Measurements from ENCODE around the gene RING1. TPM values are rescaled to one million over a fixed set of nuclear protein-coding genes. Genes with fewer than 3 reads are reported as not detected.

RING1 gene
- total RNA-seq, 6 experiments from 2014 or later: 43.4 to 55.1 (median 52.1) TPM

DNA sequence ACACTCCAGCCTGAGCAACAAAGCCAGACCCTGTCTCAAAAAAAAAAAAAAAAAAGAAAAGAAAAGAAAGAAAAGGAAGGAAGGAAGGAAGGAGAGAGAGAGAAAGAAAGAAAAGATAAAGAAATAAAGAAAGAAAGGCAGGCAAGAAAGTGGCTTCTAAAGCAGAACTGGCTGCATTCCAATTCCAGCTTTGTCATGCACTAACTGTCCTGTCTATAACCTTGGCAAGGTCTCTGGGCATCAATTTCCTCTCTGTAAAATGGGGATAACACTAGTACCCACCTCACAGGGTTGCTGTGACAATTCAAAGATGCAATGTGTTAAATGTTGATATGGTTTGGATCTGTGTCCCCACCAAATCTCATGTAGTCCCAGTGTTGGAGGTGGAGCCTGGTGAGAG lies 28.0 kb downstream of the RING1 start:
- H3K4me1 Mint-ChIP-seq (ENCODE audit: low read depth): no peaks in the 10 kb centered on the region
- H3K27me3 Mint-ChIP-seq (ENCODE audit: insufficient read depth): peaks cover 45% of the 10 kb centered on the region
- no peaks in the 10 kb centered on the region for H3K9me3 Mint-ChIP-seq
- H3K27ac Mint-ChIP-seq: no peak overlapping the region
- no peak for DNase-seq
- H3K36me3 Mint-ChIP-seq (ENCODE audit: low read depth): no peaks in the 10 kb centered on the region
- H3K4me3 Mint-ChIP-seq: no peak overlapping the region
- TF ChIP-seq, protein P1, sequence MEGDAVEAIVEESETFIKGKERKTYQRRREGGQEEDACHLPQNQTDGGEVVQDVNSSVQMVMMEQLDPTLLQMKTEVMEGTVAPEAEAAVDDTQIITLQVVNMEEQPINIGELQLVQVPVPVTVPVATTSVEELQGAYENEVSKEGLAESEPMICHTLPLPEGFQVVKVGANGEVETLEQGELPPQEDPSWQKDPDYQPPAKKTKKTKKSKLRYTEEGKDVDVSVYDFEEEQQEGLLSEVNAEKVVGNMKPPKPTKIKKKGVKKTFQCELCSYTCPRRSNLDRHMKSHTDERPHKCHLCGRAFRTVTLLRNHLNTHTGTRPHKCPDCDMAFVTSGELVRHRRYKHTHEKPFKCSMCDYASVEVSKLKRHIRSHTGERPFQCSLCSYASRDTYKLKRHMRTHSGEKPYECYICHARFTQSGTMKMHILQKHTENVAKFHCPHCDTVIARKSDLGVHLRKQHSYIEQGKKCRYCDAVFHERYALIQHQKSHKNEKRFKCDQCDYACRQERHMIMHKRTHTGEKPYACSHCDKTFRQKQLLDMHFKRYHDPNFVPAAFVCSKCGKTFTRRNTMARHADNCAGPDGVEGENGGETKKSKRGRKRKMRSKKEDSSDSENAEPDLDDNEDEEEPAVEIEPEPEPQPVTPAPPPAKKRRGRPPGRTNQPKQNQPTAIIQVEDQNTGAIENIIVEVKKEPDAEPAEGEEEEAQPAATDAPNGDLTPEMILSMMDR (IDR thresholded peaks at IDR 0.05): no peak

- 0 out of 2 replicates have a peak, but pooled peaks cover 3% of the 10 kb centered on the region for H3K4me1 Mint-ChIP-seq (ENCODE audit: low read depth)
- H3K27ac Mint-ChIP-seq: no peak overlapping the region
- no peak for DNase-seq
- TF ChIP-seq, protein P1 (IDR thresholded peaks at IDR 0.05): no peak
- no peaks in the 10 kb centered on the region for H3K36me3 Mint-ChIP-seq (ENCODE audit: low read depth)
- no peak overlapping the region for H3K4me3 Mint-ChIP-seq
- peaks cover 41% of the 10 kb centered on the region for H3K27me3 Mint-ChIP-seq (ENCODE audit: insufficient read depth)
- H3K9me3 Mint-ChIP-seq: no peaks in the 10 kb centered on the region
These were observed 28.6 kb downstream of the RING1 start for GRCh38 chr6:33236852-33237251.

- H3K27me3 Mint-ChIP-seq (ENCODE audit: insufficient read depth): peaks cover 45% of the 10 kb centered on the region
- H3K4me1 Mint-ChIP-seq (ENCODE audit: low read depth): 0 out of 2 replicates have a peak, but pooled peaks cover 6% of the 10 kb centered on the region
- H3K36me3 Mint-ChIP-seq (ENCODE audit: low read depth): no peaks in the 10 kb centered on the region
- TF ChIP-seq, protein P1 (IDR thresholded peaks at IDR 0.05): no peak
- H3K9me3 Mint-ChIP-seq: no peaks in the 10 kb centered on the region
- DNase-seq: no peak
- H3K4me3 Mint-ChIP-seq: no peak overlapping the region
- H3K27ac Mint-ChIP-seq: no peak overlapping the region
These were observed 29.4 kb downstream of the RING1 start for GRCh38 chr6:33237741-33238140.

DNA sequence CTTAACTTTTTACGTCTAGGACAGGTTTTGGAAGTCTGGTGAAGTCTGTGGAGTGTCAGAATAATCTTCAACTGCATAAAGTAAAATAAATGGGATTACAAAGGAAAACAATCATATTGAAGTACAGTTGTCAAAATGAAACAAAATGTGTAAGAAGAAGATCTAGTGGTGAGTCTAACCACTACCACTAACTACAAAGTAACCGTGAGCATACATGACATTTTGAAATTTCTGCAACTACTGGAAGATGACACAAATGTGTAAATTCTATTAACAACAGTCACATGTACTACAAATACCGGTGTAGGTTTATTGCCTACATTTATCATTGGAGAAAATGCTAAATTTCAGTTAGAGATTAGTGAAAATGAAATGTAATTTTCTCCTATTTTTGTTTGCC lies 33.7 kb downstream of the RING1 start:
- Mint-ChIP-seq H3K27ac (no peak overlapping the region), H3K9me3 (no peaks in the 10 kb centered on the region), H3K4me1 (ENCODE audit: low read depth) (peaks cover 11% of the 10 kb centered on the region), H3K27me3 (ENCODE audit: insufficient read depth) (peaks cover 21% of the 10 kb centered on the region), H3K4me3 (no peak overlapping the region), H3K36me3 (ENCODE audit: low read depth) (no peaks in the 10 kb centered on the region)
- DNase-seq: no peak
- TF ChIP-seq, protein P1 (IDR thresholded peaks at IDR 0.05): no peak

GRCh38 chr6:33243476-33243875 lies 35.2 kb downstream of the RING1 start:
- TF ChIP-seq, protein P1 (IDR thresholded peaks at IDR 0.05): no peak
- no peak for DNase-seq
- H3K4me1 Mint-ChIP-seq (ENCODE audit: low read depth): peaks cover 23% of the 10 kb centered on the region
- H3K36me3 Mint-ChIP-seq (ENCODE audit: low read depth): no peaks in the 10 kb centered on the region
- H3K27ac Mint-ChIP-seq: no peak overlapping the region
- H3K9me3 Mint-ChIP-seq: no peaks in the 10 kb centered on the region
- no peak overlapping the region for H3K4me3 Mint-ChIP-seq
- H3K27me3 Mint-ChIP-seq (ENCODE audit: insufficient read depth): peaks cover 12% of the 10 kb centered on the region
